GM23338 (cell line): ENCODE data around the gene UBE2H. TPM values are rescaled to one million over a fixed set of nuclear protein-coding genes. Genes with fewer than 3 reads are reported as not detected.

Experiments
- ATAC-seq: fragments of 200-7000 bp; cut with Tn5 transposase; 3 replicates; pipeline ENCODE4 v1.9.1; 2020
- DNase-seq: peaks from one replicate; pipeline ENCODE4 v3.0.0-alpha.2; 2015; ENCODE audit warnings: low spot score
- H2AFZ ChIP-seq: fragments of 200-600 bp; sonication (generic); 2 replicates; pipeline ENCODE4 v1.8.0; 2016; ENCODE audit warnings: antibody characterized with exemption, mild to moderate bottlenecking, moderate library complexity
- H3F3A ChIP-seq: fragments of 200-600 bp; sonication (generic); replicated peaks from 2 replicates; pipeline ENCODE4 v1.8.0; 2017; ENCODE audit warnings: antibody characterized with exemption, mixed run types, low read depth
- H3K27ac ChIP-seq: fragments of 200-600 bp; sonication (generic); 2 replicates; pipeline ENCODE4 v1.6.1; 2016; ENCODE audit warnings: low read depth
- H3K27me3 ChIP-seq: fragments of 200-600 bp; sonication (generic); 2 replicates; pipeline ENCODE4 v1.8.0; 2016; ENCODE audit warnings: mild to moderate bottlenecking, mixed run types, moderate library complexity; ENCODE audit not compliant: insufficient read depth
- H3K36me3 ChIP-seq: fragments of 200-600 bp; sonication (generic); 2 replicates; pipeline ENCODE4 v1.8.0; 2016; ENCODE audit warnings: mild to moderate bottlenecking; ENCODE audit not compliant: insufficient read depth
- H3K4me1 ChIP-seq: fragments of 200-600 bp; sonication (generic); 2 replicates; pipeline ENCODE4 v1.8.0; 2016; ENCODE audit warnings: mild to moderate bottlenecking, moderate library complexity; ENCODE audit not compliant: insufficient read depth
- H3K4me2 ChIP-seq: fragments of 200-600 bp; sonication (generic); 2 replicates; pipeline ENCODE4 v1.7.1; 2017; ENCODE audit warnings: mixed run types
- H3K4me3 ChIP-seq: fragments of 200-600 bp; sonication (generic); 2 replicates; pipeline ENCODE4 v1.6.1; 2016; ENCODE audit warnings: mixed run types
- H3K79me2 ChIP-seq: fragments of 200-600 bp; sonication (generic); replicated peaks from 2 replicates; pipeline ENCODE4 v1.8.0; 2017; ENCODE audit warnings: mild to moderate bottlenecking; ENCODE audit not compliant: insufficient read depth
- H3K9me2 ChIP-seq: fragments of 200-600 bp; sonication (generic); 2 replicates; pipeline ENCODE4 v1.8.0; 2017; ENCODE audit not compliant: insufficient read depth
- H4K20me1 ChIP-seq: fragments of 200-600 bp; sonication (generic); replicated peaks from 2 replicates; pipeline ENCODE4 v1.8.0; 2017; ENCODE audit warnings: mild to moderate bottlenecking; ENCODE audit not compliant: insufficient read depth
- H3K27ac Mint-ChIP-seq: 2 replicates; pipeline ENCODE4 v1.8.0; 2020; ENCODE audit warnings: inconsistent platforms, mild to moderate bottlenecking, moderate library complexity, mixed read lengths
- H3K27me3 Mint-ChIP-seq: 3 replicates; pipeline ENCODE4 v1.8.0; 2022; ENCODE audit warnings: low read depth, mild to moderate bottlenecking, moderate library complexity, mixed read lengths, inconsistent platforms; ENCODE audit not compliant: insufficient read depth, poor library complexity
- H3K36me3 Mint-ChIP-seq: 3 replicates; pipeline ENCODE4 v1.8.0; 2021; ENCODE audit warnings: low read depth, mild to moderate bottlenecking, inconsistent platforms, moderate library complexity, mixed read lengths
- H3K4me1 Mint-ChIP-seq: 3 replicates; pipeline ENCODE4 v1.8.0; 2020; ENCODE audit warnings: mild to moderate bottlenecking, inconsistent platforms, mixed read lengths
- H3K4me3 Mint-ChIP-seq: 3 replicates; pipeline ENCODE4 v1.8.0; 2021; ENCODE audit warnings: moderate library complexity, mild to moderate bottlenecking, inconsistent platforms, mixed read lengths
- H3K9me3 Mint-ChIP-seq: 3 replicates; pipeline ENCODE4 v1.8.0; 2020; ENCODE audit warnings: moderate library complexity, mild to moderate bottlenecking, inconsistent platforms, mixed read lengths
- CREB1 ChIP-seq: fragments of 250-450 bp; sonication (Bioruptor Pico); IDR thresholded peaks from 2 replicates; pipeline ENCODE4 v1.5.0; 2020; ENCODE audit warnings: low read depth, mild to moderate bottlenecking, moderate library complexity
- EZH2 ChIP-seq: fragments of 200-600 bp; sonication (generic); IDR thresholded peaks from one replicate; pipeline ENCODE4 v1.8.0; 2017; ENCODE audit warnings: antibody characterized with exemption, mild to moderate bottlenecking, low read depth; ENCODE audit not compliant: unreplicated experiment
- EZH2phosphoT487 ChIP-seq: fragments of 200-600 bp; sonication (generic); IDR thresholded peaks from one replicate; pipeline ENCODE4 v1.8.1; 2018; ENCODE audit warnings: antibody characterized with exemption; ENCODE audit not compliant: unreplicated experiment
- JUNB ChIP-seq: IDR thresholded peaks from one replicate; pipeline ENCODE4 v1.6.1; 2016; ENCODE audit warnings: antibody characterized with exemption; ENCODE audit not compliant: unreplicated experiment
- NANOG ChIP-seq: IDR thresholded peaks from 2 replicates; pipeline ENCODE4 v1.6.1; 2016; ENCODE audit warnings: antibody characterized with exemption, borderline replicate concordance
- POLR2AphosphoS5 ChIP-seq: IDR thresholded peaks from 2 replicates; pipeline ENCODE4 v1.6.1; 2016; ENCODE audit warnings: antibody characterized with exemption, low read depth
- REST ChIP-seq: IDR thresholded peaks from one replicate; pipeline ENCODE4 v1.6.1; 2018; ENCODE audit warnings: antibody characterized with exemption; ENCODE audit not compliant: unreplicated experiment
- STAT1 ChIP-seq: IDR thresholded peaks from one replicate; pipeline ENCODE4 v1.6.1; 2016; ENCODE audit warnings: antibody characterized with exemption; ENCODE audit not compliant: unreplicated experiment
- ZNF114 ChIP-seq: fragments of 250-450 bp; sonication (Bioruptor Pico); IDR thresholded peaks from 2 replicates; pipeline ENCODE4 v1.5.0; 2020; ENCODE audit warnings: mild to moderate bottlenecking, moderate library complexity
- ZNF331 ChIP-seq: fragments of 250-450 bp; sonication (Bioruptor Pico); IDR thresholded peaks from 2 replicates; pipeline ENCODE4 v1.5.0; 2020; ENCODE audit warnings: low read depth, mild to moderate bottlenecking, moderate library complexity
- ZNF462 ChIP-seq: fragments of 250-450 bp; sonication (Bioruptor Pico); IDR thresholded peaks from 2 replicates; pipeline ENCODE4 v1.5.0; 2020; ENCODE audit warnings: mild to moderate bottlenecking, moderate library complexity
- polyA plus RNA-seq: library from polyadenylated mRNA; unstranded; fragments of >200 nt; fragmentation: Nextera tagmentation; extraction: Ambion mirVana; gene quantifications from 2 replicates; pipeline ENCODE4 v1.2.1, GENCODE V29; 2016
- total RNA-seq: library from RNA; depleted of rRNA; stranded (reverse); fragments of >200 nt; shearing (Covaris generic); gene quantifications from 2 replicates; pipeline ENCODE4 v1.2.3, GENCODE V29; 2014
- TF ChIP-seq, protein P1 (sequence below): IDR thresholded peaks from 2 replicates; pipeline ENCODE4 v1.6.1; 2016; ENCODE audit warnings: antibody characterized with exemption
- TF ChIP-seq, protein P2 (sequence below), 2 experiments: fragments of 200-600 bp in 1 of 2; sonication (generic) in 1 of 2; conservative IDR thresholded peaks; 2 replicates each; pipeline versions ENCODE4 v1.5.1 to v1.6.1; 2016 to 2017; ENCODE audit warnings: antibody characterized with exemption in 2 of 2, low read depth in 2 of 2, mild to moderate bottlenecking in 2 of 2, moderate library complexity in 1 of 2

The UBE2H gene
- total and polyA plus RNA-seq, 2 experiments from 2014 or later = 40.8 to 86.5 TPM

DNA sequence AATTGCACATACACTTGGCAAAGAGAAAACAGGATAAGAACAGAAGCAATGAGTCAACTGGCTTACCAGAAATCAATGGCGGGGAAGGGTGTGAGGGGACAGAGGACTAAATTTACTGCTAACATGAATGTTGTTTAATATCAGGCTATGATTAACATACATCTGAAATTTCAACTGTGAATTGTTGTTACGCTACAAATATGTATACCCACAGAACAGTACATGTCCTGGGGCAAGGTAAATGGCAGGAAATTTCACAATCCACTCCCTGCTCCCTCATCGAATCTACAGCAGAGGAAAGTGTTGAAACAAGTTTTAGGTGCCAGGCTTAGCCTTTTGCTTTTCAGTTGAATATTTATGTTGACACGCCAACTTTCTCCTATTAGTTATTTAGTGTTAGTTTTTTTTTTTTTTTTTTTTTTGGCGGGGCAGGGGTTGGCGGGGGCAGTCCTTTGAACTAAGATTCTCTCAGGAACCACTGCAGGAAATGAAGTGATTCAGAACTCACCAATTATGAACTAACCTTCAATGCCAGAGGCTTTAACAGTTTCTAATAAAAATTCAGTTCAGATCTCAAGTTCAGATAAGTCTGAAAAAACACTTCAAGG, 99.0 kb downstream of the UBE2H start:
- no peak overlapping the region for H3K4me3 Mint-ChIP-seq
- H3K27ac Mint-ChIP-seq = no peak overlapping the region; the same call in 1 of the 2 replicates
- H3K36me3 Mint-ChIP-seq = peaks cover 4% of the 10 kb centered on the region; the same call in 1 of the 3 replicates
- peaks cover 66% of the 10 kb centered on the region for H3K4me1 Mint-ChIP-seq
- peaks cover 53% of the 10 kb centered on the region for H3K79me2 ChIP-seq
- no peak for DNase-seq
- H3K27ac ChIP-seq = 0 out of 2 replicates have a peak overlapping the region, but pooled peaks have one; percentile 35
- no peaks in the 10 kb centered on the region for H3F3A ChIP-seq
- peaks cover 8% of the 10 kb centered on the region for H4K20me1 ChIP-seq
- no peak overlapping the region for H3K4me3 ChIP-seq
- no peak overlapping the region for H2AFZ ChIP-seq
- peaks cover 35% of the 10 kb centered on the region for H3K4me1 ChIP-seq
- peaks cover 7% of the 10 kb centered on the region for H3K27me3 Mint-ChIP-seq
- H3K27me3 ChIP-seq = no peaks in the 10 kb centered on the region
- ATAC-seq = no peak
- TF ChIP-seq POLR2AphosphoS5 (no peak), REST (no peak), EZH2 (no peak), ZNF114 (CRISPR knock-in tag) (no peak), NANOG (no peak), ZNF331 (no peak), JUNB (no peak), EZH2phosphoT487 (no peak), CREB1 (no peak), STAT1 (no peak), ZNF462 (no peak)
- TF ChIP-seq, protein P1, sequence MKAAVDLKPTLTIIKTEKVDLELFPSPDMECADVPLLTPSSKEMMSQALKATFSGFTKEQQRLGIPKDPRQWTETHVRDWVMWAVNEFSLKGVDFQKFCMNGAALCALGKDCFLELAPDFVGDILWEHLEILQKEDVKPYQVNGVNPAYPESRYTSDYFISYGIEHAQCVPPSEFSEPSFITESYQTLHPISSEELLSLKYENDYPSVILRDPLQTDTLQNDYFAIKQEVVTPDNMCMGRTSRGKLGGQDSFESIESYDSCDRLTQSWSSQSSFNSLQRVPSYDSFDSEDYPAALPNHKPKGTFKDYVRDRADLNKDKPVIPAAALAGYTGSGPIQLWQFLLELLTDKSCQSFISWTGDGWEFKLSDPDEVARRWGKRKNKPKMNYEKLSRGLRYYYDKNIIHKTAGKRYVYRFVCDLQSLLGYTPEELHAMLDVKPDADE = no peak
- TF ChIP-seq, protein P2, sequence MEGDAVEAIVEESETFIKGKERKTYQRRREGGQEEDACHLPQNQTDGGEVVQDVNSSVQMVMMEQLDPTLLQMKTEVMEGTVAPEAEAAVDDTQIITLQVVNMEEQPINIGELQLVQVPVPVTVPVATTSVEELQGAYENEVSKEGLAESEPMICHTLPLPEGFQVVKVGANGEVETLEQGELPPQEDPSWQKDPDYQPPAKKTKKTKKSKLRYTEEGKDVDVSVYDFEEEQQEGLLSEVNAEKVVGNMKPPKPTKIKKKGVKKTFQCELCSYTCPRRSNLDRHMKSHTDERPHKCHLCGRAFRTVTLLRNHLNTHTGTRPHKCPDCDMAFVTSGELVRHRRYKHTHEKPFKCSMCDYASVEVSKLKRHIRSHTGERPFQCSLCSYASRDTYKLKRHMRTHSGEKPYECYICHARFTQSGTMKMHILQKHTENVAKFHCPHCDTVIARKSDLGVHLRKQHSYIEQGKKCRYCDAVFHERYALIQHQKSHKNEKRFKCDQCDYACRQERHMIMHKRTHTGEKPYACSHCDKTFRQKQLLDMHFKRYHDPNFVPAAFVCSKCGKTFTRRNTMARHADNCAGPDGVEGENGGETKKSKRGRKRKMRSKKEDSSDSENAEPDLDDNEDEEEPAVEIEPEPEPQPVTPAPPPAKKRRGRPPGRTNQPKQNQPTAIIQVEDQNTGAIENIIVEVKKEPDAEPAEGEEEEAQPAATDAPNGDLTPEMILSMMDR (conservative IDR thresholded peaks at IDR 0.05; ENCODE audit: low read depth in 2 of 2) = no peak
- no peak overlapping the region for H3K4me2 ChIP-seq
- no peaks in the 10 kb centered on the region for H3K9me3 Mint-ChIP-seq
- H3K36me3 ChIP-seq = no peaks in the 10 kb centered on the region
- H3K9me2 ChIP-seq = no peaks in the 10 kb centered on the region
